GM23338 (cell line): ENCODE measurements around the gene TRIP10. TPM values are rescaled to one million over a fixed set of nuclear protein-coding genes. Genes with fewer than 3 reads are reported as not detected.
A peak's percentile ranks its signal among the peaks of the same experiment; 100 is the strongest.

ENCODE experiments used
- ATAC-seq: fragments of 200-7000 bp; cut with Tn5 transposase; 3 replicates; pipeline ENCODE4 v1.9.1; 2020
- DNase-seq: peaks from one replicate; pipeline ENCODE4 v3.0.0-alpha.2; 2015; ENCODE audit warnings: low spot score
- H2AFZ ChIP-seq: fragments of 200-600 bp; sonication (generic); 2 replicates; pipeline ENCODE4 v1.8.0; 2016; ENCODE audit warnings: antibody characterized with exemption, mild to moderate bottlenecking, moderate library complexity
- H3F3A ChIP-seq: fragments of 200-600 bp; sonication (generic); replicated peaks from 2 replicates; pipeline ENCODE4 v1.8.0; 2017; ENCODE audit warnings: antibody characterized with exemption, mixed run types, low read depth
- H3K27ac ChIP-seq: fragments of 200-600 bp; sonication (generic); 2 replicates; pipeline ENCODE4 v1.6.1; 2016; ENCODE audit warnings: low read depth
- H3K27me3 ChIP-seq: fragments of 200-600 bp; sonication (generic); 2 replicates; pipeline ENCODE4 v1.8.0; 2016; ENCODE audit warnings: mild to moderate bottlenecking, mixed run types, moderate library complexity; ENCODE audit not compliant: insufficient read depth
- H3K36me3 ChIP-seq: fragments of 200-600 bp; sonication (generic); 2 replicates; pipeline ENCODE4 v1.8.0; 2016; ENCODE audit warnings: mild to moderate bottlenecking; ENCODE audit not compliant: insufficient read depth
- H3K4me1 ChIP-seq: fragments of 200-600 bp; sonication (generic); 2 replicates; pipeline ENCODE4 v1.8.0; 2016; ENCODE audit warnings: mild to moderate bottlenecking, moderate library complexity; ENCODE audit not compliant: insufficient read depth
- H3K4me2 ChIP-seq: fragments of 200-600 bp; sonication (generic); 2 replicates; pipeline ENCODE4 v1.7.1; 2017; ENCODE audit warnings: mixed run types
- H3K4me3 ChIP-seq: fragments of 200-600 bp; sonication (generic); 2 replicates; pipeline ENCODE4 v1.6.1; 2016; ENCODE audit warnings: mixed run types
- H3K79me2 ChIP-seq: fragments of 200-600 bp; sonication (generic); replicated peaks from 2 replicates; pipeline ENCODE4 v1.8.0; 2017; ENCODE audit warnings: mild to moderate bottlenecking; ENCODE audit not compliant: insufficient read depth
- H3K9me2 ChIP-seq: fragments of 200-600 bp; sonication (generic); 2 replicates; pipeline ENCODE4 v1.8.0; 2017; ENCODE audit not compliant: insufficient read depth
- H4K20me1 ChIP-seq: fragments of 200-600 bp; sonication (generic); replicated peaks from 2 replicates; pipeline ENCODE4 v1.8.0; 2017; ENCODE audit warnings: mild to moderate bottlenecking; ENCODE audit not compliant: insufficient read depth
- H3K27ac Mint-ChIP-seq: 2 replicates; pipeline ENCODE4 v1.8.0; 2020; ENCODE audit warnings: inconsistent platforms, mild to moderate bottlenecking, moderate library complexity, mixed read lengths
- H3K27me3 Mint-ChIP-seq: 3 replicates; pipeline ENCODE4 v1.8.0; 2022; ENCODE audit warnings: low read depth, mild to moderate bottlenecking, moderate library complexity, mixed read lengths, inconsistent platforms; ENCODE audit not compliant: insufficient read depth, poor library complexity
- H3K36me3 Mint-ChIP-seq: 3 replicates; pipeline ENCODE4 v1.8.0; 2021; ENCODE audit warnings: low read depth, mild to moderate bottlenecking, inconsistent platforms, moderate library complexity, mixed read lengths
- H3K4me1 Mint-ChIP-seq: 3 replicates; pipeline ENCODE4 v1.8.0; 2020; ENCODE audit warnings: mild to moderate bottlenecking, inconsistent platforms, mixed read lengths
- H3K4me3 Mint-ChIP-seq: 3 replicates; pipeline ENCODE4 v1.8.0; 2021; ENCODE audit warnings: moderate library complexity, mild to moderate bottlenecking, inconsistent platforms, mixed read lengths
- H3K9me3 Mint-ChIP-seq: 3 replicates; pipeline ENCODE4 v1.8.0; 2020; ENCODE audit warnings: moderate library complexity, mild to moderate bottlenecking, inconsistent platforms, mixed read lengths
- CREB1 ChIP-seq: fragments of 250-450 bp; sonication (Bioruptor Pico); IDR thresholded peaks from 2 replicates; pipeline ENCODE4 v1.5.0; 2020; ENCODE audit warnings: low read depth, mild to moderate bottlenecking, moderate library complexity
- CTCF ChIP-seq, 2 experiments: fragments of 200-600 bp in 1 of 2; sonication (generic) in 1 of 2; conservative IDR thresholded peaks; 2 replicates each; pipeline versions ENCODE4 v1.5.1 to v1.6.1; 2016 to 2017; ENCODE audit warnings: antibody characterized with exemption in 2 of 2, low read depth in 2 of 2, mild to moderate bottlenecking in 2 of 2, moderate library complexity in 1 of 2
- ETS1 ChIP-seq: IDR thresholded peaks from 2 replicates; pipeline ENCODE4 v1.6.1; 2016; ENCODE audit warnings: antibody characterized with exemption
- EZH2phosphoT487 ChIP-seq: fragments of 200-600 bp; sonication (generic); IDR thresholded peaks from one replicate; pipeline ENCODE4 v1.8.1; 2018; ENCODE audit warnings: antibody characterized with exemption; ENCODE audit not compliant: unreplicated experiment
- JUNB ChIP-seq: IDR thresholded peaks from one replicate; pipeline ENCODE4 v1.6.1; 2016; ENCODE audit warnings: antibody characterized with exemption; ENCODE audit not compliant: unreplicated experiment
- NANOG ChIP-seq: IDR thresholded peaks from 2 replicates; pipeline ENCODE4 v1.6.1; 2016; ENCODE audit warnings: antibody characterized with exemption, borderline replicate concordance
- POLR2AphosphoS5 ChIP-seq: IDR thresholded peaks from 2 replicates; pipeline ENCODE4 v1.6.1; 2016; ENCODE audit warnings: antibody characterized with exemption, low read depth
- REST ChIP-seq: IDR thresholded peaks from one replicate; pipeline ENCODE4 v1.6.1; 2018; ENCODE audit warnings: antibody characterized with exemption; ENCODE audit not compliant: unreplicated experiment
- STAT1 ChIP-seq: IDR thresholded peaks from one replicate; pipeline ENCODE4 v1.6.1; 2016; ENCODE audit warnings: antibody characterized with exemption; ENCODE audit not compliant: unreplicated experiment
- ZNF114 ChIP-seq: fragments of 250-450 bp; sonication (Bioruptor Pico); IDR thresholded peaks from 2 replicates; pipeline ENCODE4 v1.5.0; 2020; ENCODE audit warnings: mild to moderate bottlenecking, moderate library complexity
- ZNF331 ChIP-seq: fragments of 250-450 bp; sonication (Bioruptor Pico); IDR thresholded peaks from 2 replicates; pipeline ENCODE4 v1.5.0; 2020; ENCODE audit warnings: low read depth, mild to moderate bottlenecking, moderate library complexity
- polyA plus RNA-seq: library from polyadenylated mRNA; unstranded; fragments of >200 nt; fragmentation: Nextera tagmentation; extraction: Ambion mirVana; gene quantifications from 2 replicates; pipeline ENCODE4 v1.2.1, GENCODE V29; 2016
- total RNA-seq: library from RNA; depleted of rRNA; stranded (reverse); fragments of >200 nt; shearing (Covaris generic); gene quantifications from 2 replicates; pipeline ENCODE4 v1.2.3, GENCODE V29; 2014

The TRIP10 gene
- total and polyA plus RNA-seq, 2 experiments from 2014 or later: 56.8 to 68.5 TPM

- Histone ChIP-seq H4K20me1 (no peaks in the 10 kb centered on the region; the same call in 1 of the 2 replicates), H3K9me2 (no peaks in the 10 kb centered on the region), H3K27ac (peak overlapping the region; percentile 78), H2AFZ (no peak overlapping the region; the same call in 1 of the 2 replicates), H3K4me3 (peak overlapping the region; percentile 94), H3K36me3 (no peaks in the 10 kb centered on the region), H3K4me1 (peaks cover 31% of the 10 kb centered on the region), H3K79me2 (peaks cover 19% of the 10 kb centered on the region), H3K4me2 (peak overlapping the region; percentile 95), H3K27me3 (no peaks in the 10 kb centered on the region), H3F3A (0 out of 2 replicates have a peak, but pooled peaks cover 11% of the 10 kb centered on the region)
- DNase-seq (peak; percentile 75), ATAC-seq (peak; percentile 6)
- H3K27ac Mint-ChIP-seq: peak overlapping the region; percentile 98
- peak overlapping the region; percentile 95 for H3K4me3 Mint-ChIP-seq
- peaks cover 36% of the 10 kb centered on the region for H3K4me1 Mint-ChIP-seq
- peaks cover 10% of the 10 kb centered on the region; the same call in 2 of the 3 replicates for H3K36me3 Mint-ChIP-seq
- TF ChIP-seq ZNF114 (CRISPR knock-in tag) (no peak), ETS1 (no peak), CREB1 (CRISPR knock-in tag) (0 out of 2 replicates have a peak, but pooled peaks have one; percentile 25), CTCF (conservative IDR thresholded peaks at IDR 0.05; ENCODE audit: low read depth in 2 of 2) (peak; percentile 43 to 51), STAT1 (no peak), ZNF331 (CRISPR knock-in tag) (no peak), JUNB (no peak), NANOG (no peak), POLR2AphosphoS5 (no peak), EZH2phosphoT487 (no peak)
- no peaks in the 10 kb centered on the region; the same call in 2 of the 3 replicates for H3K9me3 Mint-ChIP-seq
- peaks cover 15% of the 10 kb centered on the region for H3K27me3 Mint-ChIP-seq
These were observed 3.1 kb upstream of the TRIP10 start for GRCh38 chr19:6736169-6736916.

GRCh38 chr19:6736917-6737283 lies 2.6 kb upstream of the TRIP10 start:
- H2AFZ ChIP-seq: no peak overlapping the region; the same call in 1 of the 2 replicates
- H3K79me2 ChIP-seq: peaks cover 24% of the 10 kb centered on the region
- H3K9me3 Mint-ChIP-seq: no peaks in the 10 kb centered on the region; the same call in 2 of the 3 replicates
- peak overlapping the region; percentile 95 for H3K4me2 ChIP-seq
- H3K4me1 ChIP-seq: peaks cover 36% of the 10 kb centered on the region
- peaks cover 36% of the 10 kb centered on the region for H3K4me1 Mint-ChIP-seq
- H3K27ac Mint-ChIP-seq: peak overlapping the region; percentile 98
- no peaks in the 10 kb centered on the region for H3K9me2 ChIP-seq
- peaks cover 5% of the 10 kb centered on the region; the same call in 1 of the 2 replicates for H4K20me1 ChIP-seq
- H3K4me3 ChIP-seq: peak overlapping the region; percentile 94
- ATAC-seq (no peak), DNase-seq (no peak)
- 0 out of 2 replicates have a peak, but pooled peaks cover 11% of the 10 kb centered on the region for H3F3A ChIP-seq
- peak overlapping the region; percentile 95 for H3K4me3 Mint-ChIP-seq
- peaks cover 15% of the 10 kb centered on the region for H3K27me3 Mint-ChIP-seq
- peak overlapping the region; percentile 78 for H3K27ac ChIP-seq
- H3K36me3 ChIP-seq: no peaks in the 10 kb centered on the region
- H3K36me3 Mint-ChIP-seq: peaks cover 10% of the 10 kb centered on the region; the same call in 2 of the 3 replicates
- no peaks in the 10 kb centered on the region for H3K27me3 ChIP-seq
- no peak for TF ChIP-seq REST
- 0 out of 4 replicates have a peak, but pooled peaks of 1 of the 2 experiments have one; percentile 4 for TF ChIP-seq CTCF (conservative IDR thresholded peaks at IDR 0.05; ENCODE audit: low read depth in 2 of 2)
- no peak for TF ChIP-seq ZNF114 (CRISPR knock-in tag)
